GM19324 (cell line): ENCODE results near the gene ETNK1.
"Not testable (repeated sequence)": the region's sequence is repeated elsewhere in the genome, so short reads cannot be mapped to it uniquely, and the experiment has no call there.

Experiments used
- ATAC-seq: cut with Tn5 transposase; IDR thresholded peaks from one replicate; pipeline ENCODE4 v1.9.1; 2021; ENCODE audit warnings: mild to moderate bottlenecking, moderate library complexity; ENCODE audit not compliant: unreplicated experiment, low FRiP score

The ETNK1 gene, protein sequence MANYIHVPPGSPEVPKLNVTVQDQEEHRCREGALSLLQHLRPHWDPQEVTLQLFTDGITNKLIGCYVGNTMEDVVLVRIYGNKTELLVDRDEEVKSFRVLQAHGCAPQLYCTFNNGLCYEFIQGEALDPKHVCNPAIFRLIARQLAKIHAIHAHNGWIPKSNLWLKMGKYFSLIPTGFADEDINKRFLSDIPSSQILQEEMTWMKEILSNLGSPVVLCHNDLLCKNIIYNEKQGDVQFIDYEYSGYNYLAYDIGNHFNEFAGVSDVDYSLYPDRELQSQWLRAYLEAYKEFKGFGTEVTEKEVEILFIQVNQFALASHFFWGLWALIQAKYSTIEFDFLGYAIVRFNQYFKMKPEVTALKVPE

DNA sequence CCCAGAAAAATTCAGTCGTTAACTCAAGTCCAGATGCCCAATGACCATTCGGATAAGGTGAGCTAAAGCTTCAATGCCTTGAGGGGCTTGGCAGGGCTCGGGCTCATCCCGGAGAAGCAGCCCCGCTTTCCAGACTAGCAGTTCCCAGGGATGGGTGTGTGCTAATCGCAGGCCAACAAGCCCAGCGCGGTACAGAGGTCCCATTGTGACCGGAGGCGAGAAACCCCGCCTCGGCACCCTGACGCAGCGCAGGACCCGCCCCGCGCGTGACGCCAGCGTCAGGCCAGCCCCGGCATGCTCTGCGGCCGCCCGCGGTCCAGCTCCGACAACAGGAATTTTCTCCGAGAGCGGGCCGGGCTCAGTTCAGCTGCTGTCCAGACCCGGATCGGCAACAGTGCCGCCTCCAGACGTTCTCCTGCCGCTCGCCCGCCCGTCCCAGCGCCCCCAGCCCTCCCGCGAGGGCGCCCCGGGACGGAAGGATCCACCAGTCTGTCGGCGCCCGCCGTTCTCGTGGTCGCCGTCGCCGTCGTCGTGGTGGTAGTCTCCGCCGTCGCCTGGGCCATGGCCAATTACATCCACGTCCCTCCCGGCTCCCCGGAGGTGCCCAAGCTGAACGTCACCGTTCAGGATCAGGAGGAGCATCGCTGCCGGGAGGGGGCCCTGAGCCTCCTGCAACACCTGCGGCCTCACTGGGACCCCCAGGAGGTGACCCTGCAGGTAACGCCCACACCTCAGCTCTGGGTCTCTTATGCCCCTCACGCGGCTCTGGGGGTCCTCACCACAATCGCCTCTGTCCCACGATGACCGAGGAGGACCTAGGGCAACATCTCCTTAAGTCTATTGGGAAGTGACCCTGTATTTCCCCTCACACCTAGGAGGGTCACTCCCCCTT is at the start of gene ETNK1:
TSS of gene ETNK1 (plus strand) at position 302 of the 892 bp plus-strand sequence. CDS start at position 562, 260 bp downstream.
- peak; percentile 99 for ATAC-seq

DNA sequence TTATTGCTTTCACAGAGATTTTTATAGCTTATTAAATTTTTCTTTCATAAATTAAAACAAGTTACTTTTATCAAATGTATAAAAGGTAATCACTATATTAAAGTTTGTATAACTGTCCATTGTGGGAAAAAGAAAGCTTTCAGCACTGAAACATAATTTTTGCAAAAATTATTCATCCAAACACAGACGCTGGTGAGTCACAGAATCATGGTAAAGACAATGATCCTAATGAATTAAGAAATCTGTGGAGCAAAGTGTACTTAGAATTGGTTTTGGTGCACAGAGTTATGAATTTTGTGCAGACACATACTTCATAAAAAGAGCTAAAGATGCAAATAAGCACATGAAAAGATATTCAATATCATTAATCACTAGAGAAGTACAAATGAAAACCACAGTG is 48.9 kb upstream of the ETNK1 start:
- ATAC-seq = no peak

DNA sequence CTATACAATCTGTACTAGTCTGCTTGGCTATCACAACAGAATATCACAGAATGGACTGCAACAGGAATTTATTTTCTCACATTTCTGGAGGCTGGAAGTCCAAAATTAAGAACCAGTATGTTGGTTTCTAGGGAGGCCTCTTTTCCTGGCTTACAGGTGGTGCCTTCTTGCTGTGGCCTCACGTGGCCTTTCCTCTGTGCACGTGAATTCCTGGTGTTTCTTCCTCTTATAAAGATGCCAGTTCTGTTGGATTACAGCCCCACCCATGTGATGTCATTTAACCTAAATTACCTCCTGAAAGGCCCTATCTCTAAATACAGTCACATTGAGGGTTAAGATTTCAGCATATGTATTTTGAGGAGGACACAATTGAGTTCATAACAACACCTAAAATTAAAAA is 48.5 kb upstream of the ETNK1 start:
- no peak for ATAC-seq

DNA sequence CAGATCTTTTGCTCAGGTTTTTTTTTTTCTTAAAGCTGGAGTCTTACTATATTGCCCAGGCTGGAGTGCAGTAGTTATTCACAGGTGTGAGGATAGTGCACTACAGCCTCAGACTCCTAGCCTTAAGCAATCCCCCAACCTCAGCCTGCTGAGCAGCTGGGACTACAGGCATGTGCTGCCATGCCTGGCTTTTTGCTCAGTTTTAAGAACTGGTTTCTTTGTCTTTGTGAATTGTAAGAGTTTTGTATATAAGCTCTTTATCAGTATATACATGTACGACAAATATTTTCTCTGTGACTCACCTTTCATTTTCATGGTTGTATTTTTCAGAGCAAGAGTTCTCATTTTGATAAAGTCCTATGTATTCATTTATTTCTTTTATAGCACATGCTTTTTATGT is 47.3 kb upstream of the ETNK1 start:
- no peak for ATAC-seq

DNA sequence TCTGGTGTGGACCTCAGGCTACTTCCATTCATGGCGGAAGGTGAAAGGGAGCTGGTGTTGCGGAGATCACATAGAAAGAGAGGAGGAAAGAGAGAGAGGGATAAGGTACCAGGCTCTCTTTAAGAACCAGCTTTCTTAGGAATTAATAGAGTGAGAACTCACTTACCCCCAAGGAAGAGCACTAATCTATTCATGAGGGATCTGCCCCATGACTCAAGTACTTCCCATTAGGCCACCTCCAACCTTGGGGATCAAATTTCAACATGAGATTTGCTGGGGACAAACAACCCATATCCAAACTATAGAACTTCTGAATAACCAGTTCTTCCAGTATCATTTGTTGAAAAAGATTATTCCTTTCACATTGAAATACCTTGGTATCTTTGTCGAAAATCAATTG is 46.6 kb upstream of the ETNK1 start:
- ATAC-seq = no peak

DNA sequence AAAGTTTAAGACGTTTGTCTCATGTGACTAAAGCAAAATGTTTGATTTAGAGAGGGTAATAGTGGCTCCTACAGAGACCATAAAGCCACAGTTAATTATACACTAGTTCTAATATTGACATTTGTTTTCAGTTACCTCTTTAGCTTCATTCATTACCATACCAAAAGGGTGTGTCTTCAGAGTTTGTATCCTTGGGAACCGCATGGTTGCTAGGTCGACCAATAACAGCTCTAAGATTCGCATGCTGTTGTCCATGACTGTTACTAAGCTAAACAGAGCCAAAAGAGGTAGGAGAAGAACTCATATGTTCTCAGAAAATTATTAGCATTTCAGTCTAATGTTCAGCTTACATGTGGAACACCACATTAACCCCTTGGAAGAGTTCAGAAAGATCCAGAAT is 36.2 kb upstream of the ETNK1 start:
- no peak for ATAC-seq

DNA sequence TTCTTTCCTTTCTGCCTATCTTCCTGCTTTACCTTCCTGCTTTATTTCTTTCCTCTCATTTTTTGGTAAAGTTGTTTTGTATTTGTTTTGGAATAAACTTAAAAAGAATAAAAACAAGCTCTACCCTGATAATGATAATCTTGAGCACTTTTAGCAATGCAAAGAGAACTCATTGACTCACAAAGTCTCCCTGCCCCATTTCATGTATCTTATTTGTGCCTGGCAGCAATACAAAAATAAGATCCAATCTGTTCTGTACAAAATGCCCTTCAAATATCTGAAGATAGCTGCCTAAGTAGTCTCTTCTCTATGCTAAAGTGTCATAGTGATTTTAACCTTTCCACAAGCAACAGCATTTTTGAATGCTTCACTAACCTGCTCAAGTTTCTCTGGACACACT is 31.1 kb upstream of the ETNK1 start:
- no peak for ATAC-seq

DNA sequence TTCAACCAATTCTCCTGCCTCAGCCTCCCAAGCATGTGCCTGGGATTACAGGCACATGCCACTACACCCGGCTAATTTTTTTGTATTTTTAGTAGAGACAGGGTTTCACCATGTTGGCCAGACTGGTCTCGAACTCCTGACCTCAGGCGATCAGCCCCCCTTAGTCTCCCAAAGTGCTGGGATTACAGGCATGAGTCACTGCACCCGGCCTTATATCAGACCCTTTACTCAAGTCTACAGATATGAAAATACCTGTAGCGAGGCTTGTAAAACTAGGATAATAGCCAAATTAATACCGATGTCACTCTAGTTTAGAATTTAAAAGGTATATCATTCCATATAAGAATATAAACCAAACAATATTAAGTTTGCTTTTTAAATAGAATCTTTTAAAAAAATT is 27.4 kb upstream of the ETNK1 start:
- not testable (repeated sequence) for ATAC-seq

DNA sequence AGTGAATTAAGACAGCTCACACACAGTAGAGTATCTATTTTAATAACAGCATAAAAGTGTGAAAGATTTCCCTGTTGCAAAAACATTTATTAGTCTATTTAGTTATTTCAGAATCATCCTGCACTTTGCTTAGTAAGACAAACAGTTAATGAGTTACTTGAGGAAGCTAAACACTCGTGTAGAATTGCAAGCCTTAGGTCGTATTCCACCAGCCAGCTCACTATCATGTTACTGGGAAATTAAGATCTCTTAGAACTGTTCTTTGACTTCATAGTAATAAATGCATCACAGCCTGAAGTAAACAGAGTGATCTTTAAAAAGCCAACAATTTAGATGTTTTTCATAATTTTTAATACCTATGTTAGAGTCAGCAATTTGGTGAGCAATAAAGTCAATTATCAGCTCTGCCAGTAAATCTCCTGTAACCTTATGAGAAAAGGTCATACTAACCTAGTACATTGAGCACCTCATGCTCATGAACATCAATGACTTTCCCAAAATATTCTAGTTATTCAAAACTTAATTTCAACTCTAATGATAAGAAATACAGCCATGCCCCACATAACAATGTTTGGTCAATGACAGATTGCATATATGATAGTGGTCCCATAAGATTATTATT is 26.7 kb upstream of the ETNK1 start:
- ATAC-seq = no peak

DNA sequence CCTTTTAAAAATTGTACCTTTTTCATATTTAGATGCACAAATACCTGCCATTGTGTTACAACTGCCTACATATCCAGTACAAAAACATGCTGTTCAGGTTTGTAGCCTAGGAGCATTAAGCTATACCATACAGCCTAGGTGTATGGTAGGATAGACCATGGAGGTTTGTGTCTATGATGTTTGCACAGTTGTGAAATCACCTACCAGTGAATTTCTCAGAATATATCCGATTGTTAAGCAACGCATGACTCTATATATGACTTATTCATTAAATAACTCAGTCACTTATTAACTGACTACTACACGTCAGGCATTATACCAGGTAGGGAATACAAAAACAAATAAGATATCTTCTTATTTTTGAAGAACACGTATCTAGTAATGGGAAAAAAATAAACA is 26.2 kb upstream of the ETNK1 start:
- ATAC-seq = no peak

DNA sequence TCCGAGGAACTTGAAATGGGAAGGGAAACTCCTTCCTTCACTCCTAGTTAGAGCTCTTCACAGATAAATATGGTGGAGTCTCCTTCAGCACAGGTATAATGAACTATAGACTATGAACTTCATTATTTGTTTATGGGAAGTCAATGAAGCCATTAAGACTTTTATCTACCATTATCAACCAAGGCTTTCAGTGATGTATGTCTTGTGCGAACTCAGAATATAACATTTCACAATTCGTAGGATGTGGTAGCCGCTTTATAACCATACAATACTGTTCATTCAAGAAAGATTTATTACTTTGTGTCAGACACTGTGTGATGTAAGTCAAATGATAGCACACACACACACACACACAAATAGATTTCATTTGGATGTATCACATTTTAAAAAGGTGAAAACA is 24.8 kb upstream of the ETNK1 start:
- no peak for ATAC-seq

DNA sequence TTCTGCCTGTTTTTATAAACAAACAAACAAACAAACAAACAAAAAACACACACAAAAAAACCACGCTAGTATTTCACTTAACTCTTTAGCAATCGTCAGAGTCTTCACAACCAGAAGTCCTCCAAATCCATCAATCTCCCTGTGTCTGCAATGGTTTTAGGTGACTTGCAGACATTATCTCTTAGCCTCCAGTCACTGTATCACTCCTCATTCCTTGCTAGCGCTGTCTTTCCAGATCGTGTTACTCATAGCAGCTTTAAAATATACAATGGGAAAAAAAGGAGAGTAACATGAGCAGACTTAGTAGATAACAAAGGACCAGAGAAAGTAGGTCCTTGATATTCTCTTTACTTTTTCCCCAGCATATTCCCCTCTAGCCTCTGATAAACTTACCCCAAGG is 15.5 kb upstream of the ETNK1 start:
- no peak for ATAC-seq

DNA sequence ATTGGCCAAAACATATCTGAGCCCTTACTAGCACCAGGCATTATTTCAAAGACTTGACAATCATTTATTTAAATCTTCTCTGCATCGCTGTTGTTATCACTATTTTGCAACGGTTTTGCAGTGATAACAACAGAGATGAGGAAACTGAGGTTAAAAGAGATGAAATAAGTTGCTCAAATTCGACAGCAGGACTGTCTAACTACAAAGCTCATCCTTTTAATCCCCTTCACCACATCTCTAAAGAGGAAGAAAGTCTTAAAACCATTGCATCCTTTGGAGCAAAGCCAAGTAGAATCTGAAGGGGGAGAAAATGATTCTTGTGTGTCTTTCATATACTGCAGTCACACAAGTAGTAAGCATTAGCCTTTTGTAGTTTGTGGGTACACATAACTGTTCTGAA is 14.8 kb upstream of the ETNK1 start:
- no peak for ATAC-seq

DNA sequence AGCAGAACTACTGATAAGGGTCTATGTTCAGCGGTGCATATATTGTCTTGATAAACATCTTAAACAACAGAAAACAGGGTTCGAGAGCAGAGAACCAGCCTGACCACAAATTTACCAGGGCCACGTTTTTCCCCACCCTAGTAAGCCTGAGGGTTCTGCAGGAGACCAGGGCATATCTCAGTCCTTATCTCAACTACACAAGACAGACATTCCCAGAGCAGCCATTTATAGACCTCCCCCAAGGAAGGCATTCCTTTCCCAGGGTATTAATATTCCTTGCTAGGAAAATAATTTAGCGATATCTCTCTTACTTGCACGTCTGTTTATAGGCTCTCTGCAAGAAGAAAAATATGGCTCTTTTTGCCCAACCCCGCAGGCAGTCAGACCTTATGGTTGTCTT is 12.1 kb upstream of the ETNK1 start:
- ATAC-seq = not testable (repeated sequence)

DNA sequence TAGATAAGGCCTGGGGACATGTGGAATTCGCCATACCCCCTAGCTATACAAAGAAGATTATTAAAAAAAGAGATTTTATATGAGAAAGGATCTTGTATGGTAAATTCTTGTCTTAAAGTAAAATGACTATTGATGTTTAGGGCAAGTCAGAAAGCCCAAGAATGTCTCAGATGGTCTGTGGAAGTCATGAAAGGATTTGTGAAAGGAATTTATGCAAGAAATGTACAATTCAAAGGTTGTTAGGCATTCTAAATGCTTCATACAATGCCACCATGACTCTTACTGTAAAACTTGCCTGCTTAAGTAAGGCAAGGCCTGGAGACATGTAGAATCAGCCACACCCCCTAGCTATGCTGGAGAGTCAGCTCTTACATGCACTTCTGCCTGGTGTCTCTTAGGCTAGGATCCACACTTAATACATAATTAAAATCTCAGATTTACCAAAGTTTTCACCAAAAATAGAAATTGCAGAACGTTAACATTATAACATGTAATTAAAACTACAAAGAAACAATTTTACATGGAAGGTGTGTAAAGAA is 8.9 kb upstream of the ETNK1 start:
- no peak for ATAC-seq

DNA sequence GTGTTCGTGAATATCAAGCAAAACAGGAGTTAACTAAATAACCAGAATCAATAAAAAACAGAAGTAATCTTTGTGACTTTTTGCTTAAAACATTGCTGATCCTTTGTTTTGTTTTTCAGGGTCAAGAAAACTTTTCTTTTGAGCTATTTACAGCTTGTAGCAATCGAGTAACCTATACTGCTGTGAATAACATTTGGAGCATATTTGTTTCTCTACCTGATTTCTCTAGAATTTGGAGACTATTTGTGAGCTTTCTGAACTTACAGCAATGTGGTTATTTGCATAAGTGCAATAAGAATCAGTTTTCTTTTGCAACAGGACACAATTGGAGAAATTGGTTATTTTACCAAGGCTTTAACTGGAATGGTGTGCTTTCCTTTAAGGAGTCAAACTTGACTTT is 7.3 kb upstream of the ETNK1 start:
- no peak for ATAC-seq

DNA sequence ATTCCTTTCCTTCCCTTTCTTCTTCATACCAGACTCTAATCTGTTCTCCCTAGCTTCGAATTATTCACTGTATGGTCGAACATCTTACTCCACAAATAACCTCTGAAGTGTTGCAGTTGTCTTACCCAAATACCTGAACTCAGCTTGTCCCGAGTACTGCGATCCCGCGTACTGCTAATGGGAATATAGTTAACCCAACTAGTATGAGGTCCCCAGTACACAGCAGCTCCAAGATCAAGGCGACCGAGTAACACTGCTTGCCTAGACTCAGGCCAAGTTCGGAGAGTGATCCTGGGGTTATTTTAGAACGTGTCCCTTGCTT is 462 bp upstream of the ETNK1 start:
- no peak for ATAC-seq

DNA sequence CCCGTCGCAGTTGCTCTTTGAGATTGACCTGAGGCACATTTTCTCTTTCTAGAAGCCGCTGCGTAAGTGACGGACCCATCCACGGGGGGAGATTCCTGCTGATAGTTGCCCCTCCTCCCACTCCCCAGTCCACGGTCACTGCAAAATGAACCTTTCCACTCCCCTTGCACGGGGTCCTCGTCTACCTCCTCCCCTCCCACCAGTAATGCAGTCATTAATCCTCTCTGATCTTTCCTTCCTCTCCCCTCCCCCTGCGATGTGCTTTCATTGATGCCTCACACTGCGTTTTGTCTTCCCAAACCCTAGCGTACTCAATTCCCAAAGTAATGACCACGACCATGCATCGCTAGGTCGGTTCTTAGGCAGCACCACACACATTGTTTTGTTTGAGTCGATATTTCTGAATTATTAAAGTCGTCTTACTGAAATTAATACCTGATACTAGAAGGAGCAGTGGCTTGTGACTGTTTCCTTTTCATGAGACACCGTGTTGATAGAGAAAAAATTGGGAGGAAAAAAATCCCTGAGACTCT is 857 bp downstream of the ETNK1 start:
- ATAC-seq = peak; percentile 35

DNA sequence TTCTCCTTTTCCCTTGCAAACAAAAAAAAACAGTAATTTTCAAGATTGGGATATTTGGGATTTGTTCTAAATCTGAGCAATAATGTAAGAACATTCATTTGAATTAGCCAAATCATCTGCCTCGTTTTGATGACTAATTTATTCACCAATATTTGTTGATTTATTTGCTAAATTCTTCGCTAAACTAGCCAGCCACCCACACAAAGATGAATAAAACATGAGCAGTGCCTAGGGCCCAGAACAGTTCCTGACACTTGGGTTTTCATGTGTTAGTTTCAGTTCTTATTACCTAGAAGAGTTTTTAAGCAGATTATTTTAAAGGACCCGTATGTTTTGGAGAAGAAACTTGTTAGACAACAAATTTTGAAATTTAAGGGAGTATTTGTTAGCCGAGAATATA is 1.4 kb downstream of the ETNK1 start:
- peak; percentile 42 for ATAC-seq

DNA sequence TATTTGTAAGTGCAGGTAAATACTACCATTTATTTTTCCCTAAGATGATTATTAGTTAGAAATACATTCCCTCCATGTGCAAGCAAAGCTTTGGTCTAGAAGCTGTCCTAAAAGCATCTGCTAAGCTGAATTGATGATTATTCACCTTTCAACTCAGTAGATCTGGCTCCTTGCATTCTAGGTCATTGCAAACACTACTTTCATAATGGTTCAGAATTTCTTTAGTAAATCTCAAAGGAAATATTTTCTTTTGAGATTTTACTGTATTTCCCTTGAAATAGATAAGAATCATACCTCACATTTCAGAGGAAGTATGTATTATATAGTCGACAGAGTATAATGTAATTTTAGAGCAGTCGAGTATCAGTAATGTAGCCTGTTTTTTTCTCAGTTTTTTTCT is 2.4 kb downstream of the ETNK1 start:
- ATAC-seq = no peak

DNA sequence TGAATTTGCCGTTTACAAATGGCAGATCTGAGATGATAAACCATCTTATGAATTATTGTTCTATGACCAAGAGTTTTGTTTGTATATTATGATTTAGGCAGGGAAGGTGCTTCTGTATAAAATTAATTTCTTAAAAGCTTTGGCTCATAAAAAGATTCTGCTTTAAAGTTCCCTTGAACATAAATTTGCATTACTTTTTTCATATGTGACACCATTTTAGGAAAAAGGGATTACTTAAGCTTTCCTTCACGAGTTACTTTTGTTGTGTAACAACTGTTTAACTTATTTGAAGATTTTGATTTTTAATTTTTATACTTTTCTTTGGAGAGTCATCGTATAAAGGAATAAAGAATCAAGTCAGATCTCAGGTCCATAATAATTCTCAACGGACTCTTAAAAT is 3.3 kb downstream of the ETNK1 start:
- ATAC-seq = no peak
